Stimulated activated CD4-positive, alpha-beta T cell treated with anti-CD3 and anti-CD28 coated beads, Interleukin-2, amount 100 ng/mL, for 24 hours (primary cell): Measurements from ENCODE around the gene CD72.
"Not testable (repeated sequence)": the region's sequence is repeated elsewhere in the genome, so short reads cannot be mapped to it uniquely, and the experiment has no call there.

Experiments used
- DNase-seq, 2 donors: peaks; one replicate each; pipeline ENCODE4 v3.0.0-alpha.2; 2020

Gene CD72

GRCh38 chr9:35649431-35650340 is 31.5 kb upstream of the CD72 start:
- peak; percentile 54 to 63 for DNase-seq

- peak; percentile 91 to 94 for DNase-seq
Measured at GRCh38 chr9:35646533-35647265, 28.5 kb upstream of the CD72 start.

- DNase-seq, result no peak
Measured at GRCh38 chr9:35646153-35646532, 27.9 kb upstream of the CD72 start.

- DNase-seq, result not testable (repeated sequence)
Measured at GRCh38 chr9:35645736-35646135, 27.5 kb upstream of the CD72 start.

GRCh38 chr9:35643046-35643445 is 24.8 kb upstream of the CD72 start:
- no peak for DNase-seq

- DNase-seq, result not testable (repeated sequence)
Measured at GRCh38 chr9:35641478-35641877, 23.3 kb upstream of the CD72 start.

GRCh38 chr9:35640431-35640830 is 22.2 kb upstream of the CD72 start:
- not testable (repeated sequence) for DNase-seq

- no peak for DNase-seq
Measured at GRCh38 chr9:35639631-35640030, 21.4 kb upstream of the CD72 start.

GRCh38 chr9:35639225-35639624 is 21.0 kb upstream of the CD72 start:
- DNase-seq, result not testable (repeated sequence)

GRCh38 chr9:35638751-35639150 is 20.5 kb upstream of the CD72 start:
- DNase-seq, result not testable (repeated sequence)

- not testable (repeated sequence) for DNase-seq
Measured at GRCh38 chr9:35637427-35637955, 19.3 kb upstream of the CD72 start.

- not testable (repeated sequence) for DNase-seq
Measured at GRCh38 chr9:35636877-35637246, 18.6 kb upstream of the CD72 start.

GRCh38 chr9:35636135-35636876 is 18.1 kb upstream of the CD72 start:
- DNase-seq, result no peak

- DNase-seq, result no peak
Measured at GRCh38 chr9:35635730-35636129, 17.5 kb upstream of the CD72 start.

GRCh38 chr9:35629597-35629996 is 11.4 kb upstream of the CD72 start:
- DNase-seq, result no peak

- DNase-seq, result no peak
Measured at GRCh38 chr9:35628389-35628991, 10.3 kb upstream of the CD72 start.

GRCh38 chr9:35627575-35627974 is 9.4 kb upstream of the CD72 start:
- DNase-seq, result no peak

GRCh38 chr9:35619800-35620158 is 1.6 kb upstream of the CD72 start:
- DNase-seq, result peak; percentile 28 to 35

GRCh38 chr9:35618854-35619799 is 914 bp upstream of the CD72 start:
- peak in 1 of 2 donors; percentile 42 for DNase-seq

- DNase-seq, result no peak
Measured at GRCh38 chr9:35617548-35617947, 665 bp downstream of the CD72 start.

- DNase-seq, result peak; percentile 66 to 73
Measured at GRCh38 chr9:35616681-35617459, 1.3 kb downstream of the CD72 start.
